Sigmoid colon (tissue), 7 donors: ENCODE measurements around the gene NAXE. TPM values are rescaled to one million over a fixed set of nuclear protein-coding genes. Genes with fewer than 3 reads are reported as not detected.

Source experiments
- DNase-seq: peaks from one replicate; pipeline ENCODE4 v3.0.0-alpha.2; 2019
- H3K27ac ChIP-seq, 4 donors: fragments of 200-600 bp; sonication (generic); one replicate each; pipeline ENCODE4 v1.5.1; 2016 to 2019; ENCODE audit warnings: mild to moderate bottlenecking in 1 of 4
- H3K27me3 ChIP-seq, 3 donors: fragments of 200-600 bp; sonication (generic); one replicate each; pipeline ENCODE4 v1.5.1; 2019; ENCODE audit warnings: mild to moderate bottlenecking in 1 of 3
- H3K36me3 ChIP-seq, 4 donors: fragments of 200-600 bp; sonication (generic); one replicate each; pipeline ENCODE4 v1.5.1; 2016 to 2019
- H3K4me1 ChIP-seq, 4 donors: fragments of 200-600 bp; sonication (generic); one replicate each; pipeline ENCODE4 v1.5.1; 2017 to 2019
- H3K4me3 ChIP-seq, 4 donors: fragments of 200-600 bp; sonication (generic); one replicate each; pipeline ENCODE4 v1.5.1; 2017 to 2019; ENCODE audit warnings: mild to moderate bottlenecking in 2 of 4, moderate library complexity in 1 of 4
- H3K9me3 ChIP-seq, 4 donors: fragments of 200-600 bp in 3 of 4; sonication (generic) in 3 of 4; one replicate each; pipeline versions ENCODE4 v1.5.1 to v1.6.1; 2013 to 2019
- EP300 ChIP-seq, 4 donors: sonication (generic); formaldehyde crosslinking; IDR thresholded peaks; one replicate each; pipeline ENCODE4 v1.6.1; 2017; ENCODE audit warnings: antibody characterized with exemption in 4 of 4
- POLR2A ChIP-seq, 2 donors: fragments of 450-650 bp; IDR thresholded peaks; one replicate each; pipeline ENCODE4 v1.6.1; 2016; ENCODE audit warnings: antibody characterized with exemption in 2 of 2, mild to moderate bottlenecking in 2 of 2, moderate library complexity in 2 of 2
- POLR2AphosphoS5 ChIP-seq, 4 donors: sonication (generic); formaldehyde crosslinking; IDR thresholded peaks; one replicate each; pipeline ENCODE4 v1.6.1; 2017; ENCODE audit warnings: antibody characterized with exemption in 4 of 4
- WGBS, 2 donors: extraction: QIAGEN DNeasy Blood & Tissue Kit; methylation state at CpG; one replicate each; pipeline ENCODE4 v1.1.7; 2013; 5-methylcytosine and 5-hydroxymethylcytosine counted together
- intact Hi-C: fragments of 100-400 bp; cut with DNase I; formaldehyde crosslinking; loops from one replicate; pipeline ENCODE4 v1.15.1; 2023
- polyA plus RNA-seq, 3 donors: library from polyadenylated mRNA; stranded (reverse); fragments of 200-250 nt; gene quantifications; one replicate each; pipeline ENCODE4 v1.2.3, GENCODE V29; 2013
- total RNA-seq, 4 donors: library from RNA; depleted of rRNA; stranded (reverse); fragments of >200 nt; gene quantifications; one replicate each; pipeline ENCODE4 v1.1.0, GENCODE V29; 2016
- TF ChIP-seq, protein P1 (sequence below), 4 experiments: fragments of 450-650 bp in 3 of 4; fragments of 200-600 bp in 1 of 4; IDR thresholded peaks; one replicate each; pipeline ENCODE4 v1.5.1; 2016 to 2019; ENCODE audit warnings: antibody characterized with exemption in 4 of 4, mild to moderate bottlenecking in 3 of 4, moderate library complexity in 2 of 4
- donor health status: healthy with polysubstance abuse.
- donor health status: Bipolar disorder and iron deficiency.
- donor health status: healthy.

Gene NAXE
- total and polyA plus RNA-seq, 7 donors, result 59.3 to 113 (median 80.8) TPM

DNA sequence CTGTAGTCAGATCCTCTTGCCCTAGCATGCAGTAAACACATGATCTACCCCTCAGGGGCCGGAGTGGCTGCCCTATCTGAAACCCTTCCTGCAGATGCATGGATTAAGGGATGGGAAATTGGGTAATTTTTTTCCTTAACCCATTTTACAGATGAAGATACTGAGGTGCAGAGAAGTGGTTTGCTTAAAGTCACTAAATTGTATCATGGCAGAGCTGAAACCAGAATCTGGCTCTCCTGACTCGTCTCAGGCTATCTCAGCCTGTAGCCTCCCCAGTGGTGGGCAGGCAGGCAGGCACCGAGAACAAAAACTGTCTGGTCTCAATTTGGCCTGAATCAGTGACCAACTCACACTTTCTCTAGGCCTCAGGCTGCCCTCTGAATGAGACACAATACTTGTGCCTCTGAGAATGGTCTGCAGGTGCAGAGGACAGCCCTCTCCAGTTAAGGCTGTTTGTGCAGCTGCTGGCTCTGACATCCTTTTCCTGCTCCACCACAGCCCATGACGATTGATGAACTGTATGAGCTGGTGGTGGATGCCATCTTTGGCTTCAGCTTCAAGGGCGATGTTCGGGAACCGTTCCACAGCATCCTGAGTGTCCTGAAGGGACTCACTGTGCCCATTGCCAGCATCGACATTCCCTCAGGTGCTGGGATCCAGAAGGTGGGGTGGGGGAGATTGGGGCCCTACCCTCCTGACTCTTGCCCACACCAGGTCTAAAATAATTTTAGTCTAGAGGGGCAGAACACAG, 1.5 kb downstream of the NAXE start:
- Histone ChIP-seq H3K4me3 (no peak overlapping the region), H3K4me1 (peaks cover 0 to 17% (median 10%) of the 10 kb centered on the region in 4 donors), H3K36me3 (peaks cover 0 to 53% (median 14%) of the 10 kb centered on the region in 4 donors), H3K27ac (peak overlapping the region in 3 of 4 donors; percentile 89 to 95 (median 90)), H3K9me3 (no peaks in the 10 kb centered on the region), H3K27me3 (no peaks in the 10 kb centered on the region)
- TF ChIP-seq EP300 (IDR thresholded peaks at IDR 0.05) (no peak), POLR2AphosphoS5 (IDR thresholded peaks at IDR 0.05) (no peak)
- TF ChIP-seq, protein P1, sequence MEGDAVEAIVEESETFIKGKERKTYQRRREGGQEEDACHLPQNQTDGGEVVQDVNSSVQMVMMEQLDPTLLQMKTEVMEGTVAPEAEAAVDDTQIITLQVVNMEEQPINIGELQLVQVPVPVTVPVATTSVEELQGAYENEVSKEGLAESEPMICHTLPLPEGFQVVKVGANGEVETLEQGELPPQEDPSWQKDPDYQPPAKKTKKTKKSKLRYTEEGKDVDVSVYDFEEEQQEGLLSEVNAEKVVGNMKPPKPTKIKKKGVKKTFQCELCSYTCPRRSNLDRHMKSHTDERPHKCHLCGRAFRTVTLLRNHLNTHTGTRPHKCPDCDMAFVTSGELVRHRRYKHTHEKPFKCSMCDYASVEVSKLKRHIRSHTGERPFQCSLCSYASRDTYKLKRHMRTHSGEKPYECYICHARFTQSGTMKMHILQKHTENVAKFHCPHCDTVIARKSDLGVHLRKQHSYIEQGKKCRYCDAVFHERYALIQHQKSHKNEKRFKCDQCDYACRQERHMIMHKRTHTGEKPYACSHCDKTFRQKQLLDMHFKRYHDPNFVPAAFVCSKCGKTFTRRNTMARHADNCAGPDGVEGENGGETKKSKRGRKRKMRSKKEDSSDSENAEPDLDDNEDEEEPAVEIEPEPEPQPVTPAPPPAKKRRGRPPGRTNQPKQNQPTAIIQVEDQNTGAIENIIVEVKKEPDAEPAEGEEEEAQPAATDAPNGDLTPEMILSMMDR (IDR thresholded peaks at IDR 0.05), result no peak
- DNase-seq, result no peak
- intact Hi-C loops, result loop anchor here (5.0 kb wide), 1 partner anchor 81 kb away; no protein-coding TSS in a partner anchor
- WGBS, 2 donors, result 79 to 85% methylated on average over 8 of the region's 8 CpGs

DNA sequence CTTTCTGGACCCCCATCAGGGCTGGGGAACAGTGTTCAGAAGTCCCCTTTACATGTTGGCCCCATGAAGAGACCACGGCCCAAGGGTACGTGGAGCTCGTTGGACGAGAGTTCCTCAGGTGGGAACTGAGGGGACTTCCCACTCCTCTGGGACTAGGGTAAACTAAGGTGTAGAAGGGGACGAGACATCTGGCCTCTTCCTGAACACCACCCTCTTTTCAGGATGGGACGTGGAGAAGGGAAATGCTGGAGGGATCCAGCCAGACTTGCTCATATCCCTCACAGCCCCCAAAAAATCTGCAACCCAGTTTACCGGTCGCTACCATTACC, 2.0 kb downstream of the NAXE start:
- Histone ChIP-seq H3K9me3 (no peaks in the 10 kb centered on the region), H3K4me3 (no peak overlapping the region), H3K27ac (no peak overlapping the region), H3K27me3 (no peaks in the 10 kb centered on the region), H3K4me1 (peaks cover 0 to 17% (median 10%) of the 10 kb centered on the region in 4 donors), H3K36me3 (peaks cover 0 to 59% (median 16%) of the 10 kb centered on the region in 4 donors)
- no peak for TF ChIP-seq EP300 (IDR thresholded peaks at IDR 0.05)
- TF ChIP-seq POLR2A (IDR thresholded peaks at IDR 0.05), result no peak
- TF ChIP-seq POLR2AphosphoS5 (IDR thresholded peaks at IDR 0.05), result no peak
- TF ChIP-seq, protein P1 (IDR thresholded peaks at IDR 0.05), result no peak
- no peak for DNase-seq
- intact Hi-C loops, result loop anchor here (5.0 kb wide), 1 partner anchor 81 kb away; no protein-coding TSS in a partner anchor
- 88 to 89% methylated on average over 8 of the region's 8 CpGs for WGBS, 2 donors

DNA sequence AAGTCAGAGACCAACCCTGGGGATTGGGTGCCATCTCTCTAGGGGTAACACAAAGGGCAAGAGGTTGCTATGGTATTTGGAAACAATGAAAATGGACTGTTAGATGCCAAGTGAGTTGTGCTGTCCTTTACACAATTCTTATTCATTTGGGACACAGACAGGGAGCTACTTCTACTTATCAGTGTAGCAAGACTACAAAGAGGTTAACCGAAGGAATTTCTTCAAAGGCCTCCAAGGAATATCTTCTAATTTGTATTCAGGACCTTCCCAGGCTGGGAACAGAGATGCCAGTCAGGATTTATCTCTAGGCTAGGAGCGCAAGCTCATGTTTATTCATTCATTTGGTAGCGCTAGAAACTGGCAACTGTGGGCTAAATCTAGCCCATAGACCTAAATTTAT, 2.6 kb downstream of the NAXE start:
- WGBS, 2 donors, result 92% methylated on average over 3 of the region's 3 CpGs
- H3K27ac ChIP-seq, result no peak overlapping the region

GRCh38 chr1:156595016-156595415, 3.4 kb downstream of the NAXE start:
- TF ChIP-seq, protein P1 (IDR thresholded peaks at IDR 0.05), result no peak
- no peak for TF ChIP-seq POLR2A (IDR thresholded peaks at IDR 0.05)
- TF ChIP-seq POLR2AphosphoS5 (IDR thresholded peaks at IDR 0.05), result no peak
- no peak for TF ChIP-seq EP300 (IDR thresholded peaks at IDR 0.05)
- H3K9me3 ChIP-seq, result no peaks in the 10 kb centered on the region
- WGBS, 2 donors, result 88 to 93% methylated on average over 2 of the region's 2 CpGs
- peaks cover 0 to 61% (median 16%) of the 10 kb centered on the region in 4 donors for H3K36me3 ChIP-seq
- H3K27ac ChIP-seq, result no peak overlapping the region
- H3K27me3 ChIP-seq, result no peaks in the 10 kb centered on the region
- no peak for DNase-seq
- no peak overlapping the region for H3K4me3 ChIP-seq
- intact Hi-C loops, result no loop called here
- peaks cover 0 to 18% (median 11%) of the 10 kb centered on the region in 4 donors for H3K4me1 ChIP-seq

More for the DNA sequence above, 2.6 kb downstream of the NAXE start:
- peaks cover 0 to 61% (median 16%) of the 10 kb centered on the region in 4 donors for H3K36me3 ChIP-seq
- no peaks in the 10 kb centered on the region for H3K27me3 ChIP-seq
- intact Hi-C loops, result loop anchor here (5.0 kb wide), 1 partner anchor 82 kb away; no protein-coding TSS in a partner anchor
- DNase-seq, result no peak
- H3K9me3 ChIP-seq, result no peaks in the 10 kb centered on the region
- H3K4me1 ChIP-seq, result peaks cover 0 to 17% (median 10%) of the 10 kb centered on the region in 4 donors
- H3K4me3 ChIP-seq, result no peak overlapping the region
- TF ChIP-seq, protein P1 (IDR thresholded peaks at IDR 0.05), result no peak
- TF ChIP-seq EP300 (IDR thresholded peaks at IDR 0.05) (no peak), POLR2AphosphoS5 (IDR thresholded peaks at IDR 0.05) (no peak), POLR2A (IDR thresholded peaks at IDR 0.05) (no peak)
